IMR-90 (cell line): ENCODE measurements around the gene PINLYP.

ENCODE experiments used
- CTCF ChIP-seq: conservative IDR thresholded peaks from 2 replicates; pipeline ENCODE4 v1.5.1; 2012; ENCODE audit warnings: mild to moderate bottlenecking, low read depth, low read length, improper control_type of control experiment
- MAZ ChIP-seq: IDR thresholded peaks from 2 replicates; pipeline ENCODE4 v1.6.1; 2012; ENCODE audit warnings: low read depth, mild to moderate bottlenecking, low read length, improper control_type of control experiment, moderate library complexity, borderline replicate concordance
- POLR2A ChIP-seq: IDR thresholded peaks from 2 replicates; pipeline ENCODE4 v1.6.1; 2012; ENCODE audit warnings: mild to moderate bottlenecking, low read depth, low read length

- TF ChIP-seq POLR2A, result no peak
- no peak for TF ChIP-seq MAZ
- TF ChIP-seq CTCF, result no peak
These were observed 18.6 kb downstream of the PINLYP start for GRCh38 chr19:43594081-43594697.
